Colonic mucosa (tissue), 4 donors: ENCODE data around the gene CDH1. TPM values are rescaled to one million over a fixed set of nuclear protein-coding genes. Genes with fewer than 3 reads are reported as not detected.

Experiments
- DNase-seq: peaks from one replicate; pipeline ENCODE4 v3.0.0-alpha.2; 2020
- H3K27ac ChIP-seq: fragments of 200-600 bp; one replicate; pipeline ENCODE4 v1.8.0; 2021
- H3K27me3 ChIP-seq: fragments of 200-600 bp; one replicate; pipeline ENCODE4 v1.8.0; 2021
- H3K36me3 ChIP-seq: fragments of 200-600 bp; one replicate; pipeline ENCODE4 v1.8.0; 2021
- H3K4me1 ChIP-seq: fragments of 200-600 bp; one replicate; pipeline ENCODE4 v1.8.0; 2021; ENCODE audit warnings: mild to moderate bottlenecking
- H3K4me3 ChIP-seq: fragments of 200-600 bp; one replicate; pipeline ENCODE4 v1.8.0; 2021
- H3K9ac ChIP-seq, 2 donors: one replicate each; pipeline ENCODE4 v1.7.0; 2013; ENCODE audit warnings: control low read depth in 2 of 2, low read depth in 2 of 2, low read length in 2 of 2
- H3K9me3 ChIP-seq: fragments of 200-600 bp; one replicate; pipeline ENCODE4 v1.8.0; 2021
- CTCF ChIP-seq: fragments of 200-600 bp; IDR thresholded peaks from one replicate; pipeline ENCODE4 v1.8.0; 2022; ENCODE audit warnings: antibody characterized with exemption, mild to moderate bottlenecking
- intact Hi-C: fragments of 100-400 bp; cut with DNase I; formaldehyde crosslinking; loops from one replicate; pipeline ENCODE4 v1.14.1; 2022
- total RNA-seq, 2 donors: library from RNA; stranded (reverse); fragmentation: NEBNext Ultra II Directional in 1 of 2; extraction: Animal tissue kit (Norgen Biotek cat#: 25700) in 1 of 2; gene quantifications; one replicate each; pipeline ENCODE4 v1.2.1, GENCODE V29; 2021
- donor health status: healthy.
- donor health status: DM: no; HTN: no; CAD: no.
- donor health status: DM: no; HTN: no; CAD: no.

CDH1 gene
- total RNA-seq, 2 donors from 2014 or later, result 494 to 519 TPM

- Histone ChIP-seq H3K4me1 (peaks cover 8% of the 10 kb centered on the region), H3K9me3 (no peaks in the 10 kb centered on the region), H3K4me3 (no peak overlapping the region), H3K36me3 (no peaks in the 10 kb centered on the region), H3K27me3 (no peaks in the 10 kb centered on the region), H3K9ac (peak overlapping the region in 1 of 2 donors; percentile 23), H3K27ac (no peak overlapping the region)
- no peak for TF ChIP-seq CTCF
- no peak for DNase-seq
- intact Hi-C loops, result loop anchor here (10.0 kb wide), 1 partner anchor 46 kb away; no protein-coding TSS in a partner anchor
Measured at GRCh38 chr16:68790944-68791343, 53.9 kb downstream of the CDH1 start.

GRCh38 chr16:68792465-68793324 is 55.6 kb downstream of the CDH1 start:
- Histone ChIP-seq H3K4me1 (peaks cover 8% of the 10 kb centered on the region), H3K9ac (peak overlapping the region in 1 of 2 donors; percentile 48), H3K27me3 (no peaks in the 10 kb centered on the region), H3K4me3 (no peak overlapping the region), H3K27ac (peak overlapping the region; percentile 68), H3K9me3 (no peaks in the 10 kb centered on the region), H3K36me3 (no peaks in the 10 kb centered on the region)
- intact Hi-C loops, result loop anchor here (10.0 kb wide), 1 partner anchor 48 kb away; no protein-coding TSS in a partner anchor
- DNase-seq, result peak; percentile 76
- TF ChIP-seq CTCF, result no peak

GRCh38 chr16:68793401-68793857 is 56.3 kb downstream of the CDH1 start:
- H3K9ac ChIP-seq, result peak overlapping the region in 1 of 2 donors; percentile 48
- no peak for TF ChIP-seq CTCF
- H3K36me3 ChIP-seq, result no peaks in the 10 kb centered on the region
- H3K4me3 ChIP-seq, result no peak overlapping the region
- H3K27me3 ChIP-seq, result no peaks in the 10 kb centered on the region
- peak overlapping the region; percentile 68 for H3K27ac ChIP-seq
- intact Hi-C loops, result loop anchor here (10.0 kb wide), 1 partner anchor 49 kb away; no protein-coding TSS in a partner anchor
- no peak for DNase-seq
- peaks cover 8% of the 10 kb centered on the region for H3K4me1 ChIP-seq
- no peaks in the 10 kb centered on the region for H3K9me3 ChIP-seq

GRCh38 chr16:68798398-68798797 is 61.3 kb downstream of the CDH1 start:
- TF ChIP-seq CTCF, result no peak
- Histone ChIP-seq H3K4me3 (no peak overlapping the region), H3K4me1 (no peaks in the 10 kb centered on the region), H3K36me3 (no peaks in the 10 kb centered on the region), H3K9me3 (no peaks in the 10 kb centered on the region), H3K27ac (no peak overlapping the region), H3K9ac (no peak overlapping the region), H3K27me3 (no peaks in the 10 kb centered on the region)
- no peak for DNase-seq
- intact Hi-C loops, result loop anchor here (10.0 kb wide), 1 partner anchor 54 kb away; no protein-coding TSS in a partner anchor

GRCh38 chr16:68800257-68800875 is 63.3 kb downstream of the CDH1 start:
- Histone ChIP-seq H3K27me3 (no peaks in the 10 kb centered on the region), H3K4me3 (no peak overlapping the region), H3K36me3 (no peaks in the 10 kb centered on the region), H3K27ac (no peak overlapping the region), H3K9me3 (no peaks in the 10 kb centered on the region), H3K9ac (no peak overlapping the region), H3K4me1 (no peaks in the 10 kb centered on the region)
- peak; percentile 64 for DNase-seq
- TF ChIP-seq CTCF, result peak; percentile 45
- intact Hi-C loops, result loop anchor here (5.0 kb wide), 1 partner anchor 98 kb away; no protein-coding TSS in a partner anchor
